Right ventricle myocardium inferior (tissue), 1 donor: Measurements from ENCODE around the gene LDB3. TPM values are rescaled to one million over a fixed set of nuclear protein-coding genes. Genes with fewer than 3 reads are reported as not detected.

Experiments used
- ATAC-seq: fragments of 200-7000 bp; cut with Tn5 transposase; one replicate; pipeline ENCODE4 v1.9.1; 2020; ENCODE audit warnings: mild to moderate bottlenecking, moderate library complexity
- DNase-seq: peaks from one replicate; pipeline ENCODE4 v3.0.0; 2021; ENCODE audit errors: missing footprints
- intact Hi-C: fragments of 100-400 bp; cut with DNase I; formaldehyde crosslinking; loops from one replicate; pipeline ENCODE4 v1.11.0; 2022
- total RNA-seq: library from RNA; stranded (reverse); fragmentation: NEBNext Ultra II Directional; extraction: Animal tissue kit (Norgen Biotek cat#: 25700); gene quantifications from one replicate; pipeline ENCODE4 v1.2.1, GENCODE V29; 2021
- donor health status: DM: no; HTN: yes; CAD: no; lungs with severe emphysema.

LDB3 gene
- total RNA-seq, 1 donor from 2014 or later = 1,478 TPM

DNA sequence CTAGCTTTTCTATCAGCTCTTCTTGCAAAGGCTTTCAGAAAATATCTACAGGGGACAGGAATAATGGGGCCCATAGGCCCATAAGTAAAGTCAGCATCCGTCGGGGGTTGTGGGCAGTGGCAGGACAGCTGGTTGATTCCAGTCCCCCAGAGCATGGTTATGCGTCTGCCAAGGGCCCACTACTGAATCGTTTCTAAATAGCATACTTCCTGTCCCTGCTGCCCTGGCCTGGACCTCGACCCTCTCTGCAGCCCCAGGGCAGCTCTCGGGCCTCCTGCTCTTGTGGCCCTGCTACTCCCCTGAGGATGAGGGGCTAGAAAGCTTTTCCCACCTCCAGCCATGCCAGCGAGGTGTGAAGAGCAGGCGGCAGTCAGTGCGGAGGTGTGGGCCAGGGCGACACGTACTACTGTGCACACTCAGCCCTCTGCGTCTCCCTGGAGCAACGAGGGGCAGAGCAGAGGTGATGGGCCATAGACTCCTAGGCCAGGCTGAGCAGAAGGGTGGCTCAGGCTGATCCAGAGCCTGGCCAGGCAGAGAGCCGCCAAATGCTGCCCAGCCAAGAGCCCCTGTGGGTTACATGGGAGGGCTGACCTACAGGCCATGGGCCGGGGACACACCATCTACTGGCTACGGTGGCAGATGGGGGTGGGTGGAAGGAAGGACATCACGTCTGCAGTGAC lies 18.7 kb upstream of the LDB3 start:
- intact Hi-C loops = no loop called here
- no peak for DNase-seq
- peak; percentile 3 for ATAC-seq

GRCh38 chr10:86650151-86650550 lies 18.2 kb upstream of the LDB3 start:
- ATAC-seq = no peak
- DNase-seq = no peak
- intact Hi-C loops = no loop called here

DNA sequence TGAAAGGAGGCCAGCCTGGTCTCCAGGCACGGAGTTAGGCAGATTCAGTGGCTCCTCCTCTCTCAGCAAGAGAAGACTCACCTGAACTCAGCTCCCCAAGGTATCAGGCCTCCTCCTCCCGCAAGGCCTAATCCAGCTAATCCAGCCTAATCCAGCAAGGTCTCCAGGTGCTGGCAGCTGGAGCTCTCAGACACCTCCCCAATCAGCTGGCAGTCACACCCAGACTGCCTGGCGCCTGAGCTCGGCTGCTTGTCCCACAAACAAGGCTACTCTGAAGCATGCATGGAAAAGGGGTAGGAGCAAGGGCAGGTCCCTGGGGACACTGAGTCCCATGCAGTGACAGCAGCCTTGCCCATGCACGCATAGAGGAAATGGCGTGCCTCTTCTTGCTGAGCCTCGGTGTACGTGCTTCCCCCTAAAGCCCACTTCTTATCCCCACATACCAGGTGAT lies 17.3 kb upstream of the LDB3 start:
- DNase-seq = no peak
- intact Hi-C loops = no loop called here
- peak; percentile 11 for ATAC-seq

- DNase-seq (no peak), ATAC-seq (no peak)
- intact Hi-C loops = no loop called here
These were observed 16.5 kb upstream of the LDB3 start for GRCh38 chr10:86651631-86652331.

DNA sequence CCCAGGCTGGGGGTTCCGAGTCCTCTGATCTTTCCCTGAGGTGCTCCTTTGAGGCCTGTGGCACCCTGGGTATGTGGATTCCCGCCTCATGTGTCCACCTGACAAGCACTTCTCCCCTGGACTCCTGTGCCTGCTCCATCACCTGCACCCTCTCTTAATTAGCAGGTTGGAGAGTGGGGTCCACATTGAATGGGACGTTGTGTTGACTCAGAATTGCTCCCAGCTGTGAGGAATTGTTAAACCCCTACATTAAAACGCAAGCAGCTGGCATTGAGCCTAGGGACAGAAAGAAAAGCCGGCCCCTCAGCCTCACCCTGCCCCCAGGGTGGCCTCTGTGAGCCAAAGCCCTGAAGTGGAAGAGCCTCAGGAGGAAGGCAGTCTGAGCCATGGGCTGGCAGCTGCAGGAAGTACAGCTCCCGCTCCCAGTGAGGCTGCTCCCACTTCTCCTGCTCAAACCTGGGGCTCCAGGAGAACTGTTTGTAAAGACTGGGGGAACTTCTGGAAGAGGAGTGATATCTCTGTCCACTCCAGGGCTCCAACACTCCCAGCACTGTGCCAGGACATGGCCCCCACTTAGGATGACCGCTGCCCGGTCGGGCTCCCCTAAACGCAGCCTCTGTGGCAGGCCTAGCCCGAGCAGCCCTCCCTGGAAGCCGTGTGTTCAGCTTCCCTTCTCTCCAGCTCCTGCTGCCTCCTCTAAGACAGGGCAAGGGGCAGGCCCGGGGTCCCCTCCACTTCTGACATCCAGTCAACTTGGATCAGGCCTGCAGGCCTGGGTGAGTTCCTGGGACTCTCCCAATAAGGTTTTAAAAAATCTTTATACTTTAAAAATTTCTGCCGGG lies 15.7 kb upstream of the LDB3 start:
- ATAC-seq (no peak), DNase-seq (no peak)
- intact Hi-C loops = no loop called here

DNA sequence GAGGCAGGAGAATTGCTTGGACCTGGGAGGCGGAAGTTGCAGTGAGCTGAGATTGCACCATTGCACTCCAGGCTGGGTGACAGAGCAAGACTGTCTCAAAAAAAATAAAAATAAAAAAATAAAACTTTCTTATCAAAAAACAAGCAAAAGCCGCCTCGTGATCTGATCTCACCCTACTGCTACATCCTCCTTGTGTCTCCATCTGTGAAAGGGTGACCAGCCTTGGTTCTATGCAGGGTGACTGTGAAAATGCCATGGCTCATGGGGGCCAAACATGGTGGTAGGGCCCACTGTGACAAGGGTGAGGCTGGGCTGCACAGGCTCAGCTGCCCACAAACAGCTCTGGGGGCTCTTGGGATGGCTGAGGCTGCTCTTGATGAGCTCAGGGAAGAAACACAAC lies 14.9 kb upstream of the LDB3 start:
- intact Hi-C loops = no loop called here
- DNase-seq (no peak), ATAC-seq (no peak)

GRCh38 chr10:86653987-86654386 lies 14.3 kb upstream of the LDB3 start:
- ATAC-seq (no peak), DNase-seq (no peak)
- intact Hi-C loops = loop anchor here (2.0 kb wide), 1 partner anchor 57 kb away; no protein-coding TSS in a partner anchor

DNA sequence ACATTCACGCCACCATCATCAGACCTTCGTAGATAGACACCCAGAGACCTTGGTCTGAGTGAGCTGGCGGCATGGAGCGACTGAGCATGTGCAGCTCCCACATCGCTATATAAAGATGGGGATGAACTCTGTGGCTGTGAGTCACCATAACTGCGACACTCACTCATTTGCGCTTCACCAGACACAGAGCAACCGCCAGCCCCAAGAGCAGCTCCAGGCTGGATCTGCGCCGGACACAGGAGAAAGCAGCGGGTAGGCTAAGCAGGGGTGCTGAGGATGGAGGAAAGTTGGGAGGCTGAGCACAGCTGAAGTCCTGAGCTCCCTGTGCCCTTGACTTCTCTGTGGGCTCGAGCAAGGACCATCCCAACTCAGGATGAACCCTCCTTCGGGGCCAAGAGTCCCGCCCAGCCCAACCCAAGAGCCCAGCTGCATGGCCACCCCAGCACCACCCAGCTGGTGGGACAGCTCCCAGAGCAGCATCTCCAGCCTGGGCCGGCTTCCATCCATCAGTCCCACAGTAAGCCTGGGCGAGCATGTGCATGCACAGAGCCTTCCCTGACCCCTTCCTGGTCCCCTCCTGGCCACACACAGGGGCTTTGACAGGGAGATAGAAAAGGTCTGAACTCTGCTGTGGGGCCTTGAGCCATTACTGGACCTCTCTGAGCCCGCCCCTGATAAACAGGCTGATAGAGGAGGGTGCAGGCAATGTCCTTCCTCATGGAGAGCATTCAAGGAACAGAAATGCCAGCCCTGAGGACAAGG lies 13.7 kb upstream of the LDB3 start, which contains the start of gene OPN4:
OPN4 (plus strand) TSS at position 137 of the 762 bp plus-strand sequence; CDS start at position 374, 237 bp downstream.
- DNase-seq (peak; percentile 51), ATAC-seq (no peak)
- intact Hi-C loops = loop anchor here (2.0 kb wide), 1 partner anchor 58 kb away; no protein-coding TSS in a partner anchor

DNA sequence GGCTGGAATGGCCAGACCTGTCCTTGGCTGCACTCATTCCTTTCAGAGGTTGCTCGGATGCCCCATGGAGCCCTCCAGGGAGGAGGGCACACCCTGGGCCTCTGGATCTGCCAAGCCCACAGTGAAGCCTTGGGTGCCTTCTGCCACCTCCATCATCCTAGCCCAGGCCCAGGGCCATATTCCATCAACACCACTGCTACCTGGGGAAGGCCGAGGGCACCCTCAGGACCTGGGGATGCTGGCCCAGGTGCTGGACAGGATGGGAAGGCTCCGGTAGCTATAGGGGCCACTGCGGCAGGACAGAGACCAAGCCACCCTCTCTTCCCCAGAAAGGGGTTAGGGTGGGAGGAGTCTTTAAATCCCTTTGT lies 13.2 kb upstream of the LDB3 start:
- intact Hi-C loops = loop anchor here (2.0 kb wide), 1 partner anchor 58 kb away; no protein-coding TSS in a partner anchor
- DNase-seq (no peak), ATAC-seq (no peak)

- ATAC-seq (no peak), DNase-seq (no peak)
- intact Hi-C loops = loop anchor here (2.0 kb wide), 1 partner anchor 59 kb away; no protein-coding TSS in a partner anchor
These were observed 12.7 kb upstream of the LDB3 start for GRCh38 chr10:86655596-86655995.

DNA sequence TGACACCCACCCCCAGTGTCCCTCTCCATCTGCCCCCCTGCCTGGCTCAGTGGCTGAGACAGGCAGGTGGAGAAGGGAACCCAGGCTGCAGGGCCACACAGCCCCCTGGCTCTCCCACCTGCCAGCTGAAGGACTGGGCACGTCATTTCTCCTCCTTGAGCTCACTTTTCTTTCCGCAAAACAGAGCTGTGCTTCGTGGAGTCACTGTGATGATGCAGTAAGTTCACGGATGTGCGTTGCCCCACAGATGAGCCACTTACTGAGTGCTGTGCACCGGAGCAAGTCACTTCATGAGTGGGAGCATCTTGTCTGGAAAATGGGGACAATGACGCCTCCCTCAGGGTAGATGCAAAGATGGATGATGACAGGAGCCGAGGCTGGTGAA lies 11.3 kb upstream of the LDB3 start:
- DNase-seq = peak; percentile 66
- intact Hi-C loops = no loop called here
- ATAC-seq = no peak

- intact Hi-C loops = no loop called here
- DNase-seq = peak; percentile 44
- no peak for ATAC-seq
These were observed 10.8 kb upstream of the LDB3 start for GRCh38 chr10:86657396-86658011.

GRCh38 chr10:86658261-86658741 lies 10.0 kb upstream of the LDB3 start:
- no peak for ATAC-seq
- DNase-seq = peak; percentile 48
- intact Hi-C loops = no loop called here

DNA sequence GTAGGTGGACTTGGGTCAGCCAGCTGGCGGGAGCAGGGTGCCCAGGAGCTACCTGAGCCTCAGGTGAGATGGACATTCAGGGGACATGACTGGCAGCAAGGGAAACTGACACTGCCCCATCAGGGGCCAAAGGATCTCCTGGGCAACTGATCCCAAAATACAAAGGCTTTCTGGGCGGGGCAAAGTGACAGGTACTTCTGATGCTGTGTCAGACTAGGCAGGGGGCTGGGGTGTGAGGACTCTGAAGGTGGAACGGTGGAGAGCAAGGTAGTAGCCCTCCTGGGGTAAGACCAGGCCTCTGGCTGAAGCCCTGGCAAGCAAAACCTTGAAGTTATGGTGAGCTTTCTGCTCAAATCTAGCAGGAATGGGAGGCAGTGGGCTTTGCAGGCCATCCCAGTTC lies 9.6 kb upstream of the LDB3 start:
- DNase-seq = no peak
- intact Hi-C loops = no loop called here
- ATAC-seq = no peak

GRCh38 chr10:86659161-86659691 lies 9.1 kb upstream of the LDB3 start:
- DNase-seq = peak; percentile 61
- no peak for ATAC-seq
- intact Hi-C loops = no loop called here

DNA sequence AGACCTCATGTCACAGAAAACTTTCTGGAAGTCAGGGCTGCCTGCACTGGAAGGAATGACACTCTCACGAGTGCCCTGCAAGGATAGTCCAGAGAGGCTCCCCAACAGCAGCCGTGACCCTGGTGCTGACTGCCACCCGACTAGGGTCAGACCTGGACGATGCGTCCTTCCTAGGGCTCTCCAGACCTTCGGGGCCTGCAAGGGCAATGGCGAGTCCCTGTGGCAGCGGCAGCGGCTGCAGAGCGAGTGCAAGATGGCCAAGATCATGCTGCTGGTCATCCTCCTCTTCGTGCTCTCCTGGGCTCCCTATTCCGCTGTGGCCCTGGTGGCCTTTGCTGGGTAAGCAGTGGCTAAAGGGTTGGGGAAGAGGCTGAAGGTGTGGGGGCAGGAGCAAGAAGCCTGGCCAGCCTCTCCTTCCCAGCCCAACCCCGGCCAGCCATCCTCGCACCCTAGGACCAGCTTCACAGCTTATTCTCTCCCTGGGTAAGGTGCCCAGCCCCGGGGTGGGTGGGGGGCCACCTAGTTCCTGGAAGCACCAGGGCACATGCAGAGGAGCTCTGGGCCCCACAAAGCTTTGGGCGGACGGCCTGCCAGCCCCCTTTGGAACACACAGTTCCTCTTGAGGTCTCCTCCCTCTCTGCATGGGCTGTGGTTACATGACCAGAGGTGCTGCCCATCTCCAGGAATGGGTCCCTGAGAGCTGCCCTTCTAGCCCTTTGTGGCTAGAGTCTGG lies 8.4 kb upstream of the LDB3 start:
- DNase-seq = peak; percentile 46
- intact Hi-C loops = no loop called here
- no peak for ATAC-seq
